ENCODE measurements around the gene GAGE12G. TPM values are rescaled to one million over a fixed set of nuclear protein-coding genes. Genes with fewer than 3 reads are reported as not detected.

GAGE12G gene
- total RNA-seq, 3 donors from 2014 or later: 0.42 TPM; not detected in 2

Other genes starting within 250 kb of the GAGE12G start
- gene GAGE12J, start 248.4 kb upstream of the GAGE12G start, total RNA-seq: not detected
- gene GAGE13, start 238.8 kb upstream of the GAGE12G start, total RNA-seq: not detected
- not detected for gene GAGE12C, start 38.2 kb upstream of the GAGE12G start, total RNA-seq
- gene GAGE12D, start 28.7 kb upstream of the GAGE12G start, total RNA-seq: not detected
- gene GAGE12E, start 19.1 kb upstream of the GAGE12G start, total RNA-seq: not detected
- under 1 TPM in 1 of 3 donors, not detected in 2; 0.42 TPM for gene GAGE12F, start 9.6 kb upstream of the GAGE12G start, total RNA-seq
- gene GAGE12H, start 9.5 kb downstream of the GAGE12G start, total RNA-seq: not detected
- under 1 TPM in 2 of 3 donors, not detected in 1; 0.48 to 0.55 TPM for gene GAGE2A, start 19.1 kb downstream of the GAGE12G start, total RNA-seq
- gene GAGE1, start 28.6 kb downstream of the GAGE12G start, total RNA-seq: not detected
- not detected for gene PAGE1, start 125.6 kb downstream of the GAGE12G start, total RNA-seq